GM13976 (cell line): ENCODE data around the gene GALNT5.

Source experiments
- DNase-seq: peaks from one replicate; pipeline ENCODE4 v3.0.0; 2012; ENCODE audit warnings: low spot score
- in situ Hi-C: fragments of 300-500 bp; cut with MboI; formaldehyde crosslinking; loops from one replicate; pipeline ENCODE4 v1.12.0; 2022; ENCODE audit warnings: low sequenced_read_pairs, mixed read lengths, inconsistent platforms; ENCODE audit not compliant: unreplicated experiment
- TF ChIP-seq, protein P1 (sequence below): IDR thresholded peaks from 2 replicates; pipeline ENCODE4 v1.5.1; 2012; ENCODE audit warnings: borderline replicate concordance, mild to moderate bottlenecking; ENCODE audit not compliant: insufficient read depth; ENCODE audit errors: extremely low read depth, missing control alignments, control extremely low read depth

The GALNT5 gene

DNA sequence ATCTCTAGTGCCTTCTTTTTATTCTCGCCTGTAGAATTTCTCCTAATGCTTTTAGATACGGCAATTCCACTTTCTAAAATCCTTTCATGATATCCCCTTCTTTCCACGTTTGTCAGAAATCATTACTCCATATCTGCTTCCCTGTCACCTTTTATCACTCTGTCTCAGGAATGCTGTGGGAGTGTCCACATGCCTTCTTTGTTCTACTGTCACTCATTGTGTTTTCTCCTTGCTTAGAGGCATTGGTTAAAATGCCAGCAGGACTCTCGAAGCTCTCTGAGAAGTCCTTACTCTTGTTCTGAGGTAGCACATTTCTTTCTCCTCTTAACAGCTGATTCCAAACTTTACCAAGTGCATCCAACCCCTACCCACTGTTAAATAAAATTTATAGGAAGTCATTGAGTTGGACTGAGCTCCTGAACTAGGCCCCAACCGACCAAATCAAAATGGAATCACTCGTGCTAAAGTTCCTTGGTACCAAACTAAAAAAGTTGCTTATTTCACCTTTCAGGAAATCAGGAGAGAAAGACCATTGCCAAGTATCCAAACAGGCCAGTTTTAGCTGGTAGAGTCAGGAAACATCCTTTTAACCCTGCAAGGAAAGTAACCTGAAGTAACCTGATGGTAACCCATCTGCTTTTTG lies 10.6 kb upstream of the GALNT5 start:
- DNase-seq, result no peak
- TF ChIP-seq, protein P1, sequence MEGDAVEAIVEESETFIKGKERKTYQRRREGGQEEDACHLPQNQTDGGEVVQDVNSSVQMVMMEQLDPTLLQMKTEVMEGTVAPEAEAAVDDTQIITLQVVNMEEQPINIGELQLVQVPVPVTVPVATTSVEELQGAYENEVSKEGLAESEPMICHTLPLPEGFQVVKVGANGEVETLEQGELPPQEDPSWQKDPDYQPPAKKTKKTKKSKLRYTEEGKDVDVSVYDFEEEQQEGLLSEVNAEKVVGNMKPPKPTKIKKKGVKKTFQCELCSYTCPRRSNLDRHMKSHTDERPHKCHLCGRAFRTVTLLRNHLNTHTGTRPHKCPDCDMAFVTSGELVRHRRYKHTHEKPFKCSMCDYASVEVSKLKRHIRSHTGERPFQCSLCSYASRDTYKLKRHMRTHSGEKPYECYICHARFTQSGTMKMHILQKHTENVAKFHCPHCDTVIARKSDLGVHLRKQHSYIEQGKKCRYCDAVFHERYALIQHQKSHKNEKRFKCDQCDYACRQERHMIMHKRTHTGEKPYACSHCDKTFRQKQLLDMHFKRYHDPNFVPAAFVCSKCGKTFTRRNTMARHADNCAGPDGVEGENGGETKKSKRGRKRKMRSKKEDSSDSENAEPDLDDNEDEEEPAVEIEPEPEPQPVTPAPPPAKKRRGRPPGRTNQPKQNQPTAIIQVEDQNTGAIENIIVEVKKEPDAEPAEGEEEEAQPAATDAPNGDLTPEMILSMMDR, result no peak
- in situ Hi-C loops, result no loop called here

DNA sequence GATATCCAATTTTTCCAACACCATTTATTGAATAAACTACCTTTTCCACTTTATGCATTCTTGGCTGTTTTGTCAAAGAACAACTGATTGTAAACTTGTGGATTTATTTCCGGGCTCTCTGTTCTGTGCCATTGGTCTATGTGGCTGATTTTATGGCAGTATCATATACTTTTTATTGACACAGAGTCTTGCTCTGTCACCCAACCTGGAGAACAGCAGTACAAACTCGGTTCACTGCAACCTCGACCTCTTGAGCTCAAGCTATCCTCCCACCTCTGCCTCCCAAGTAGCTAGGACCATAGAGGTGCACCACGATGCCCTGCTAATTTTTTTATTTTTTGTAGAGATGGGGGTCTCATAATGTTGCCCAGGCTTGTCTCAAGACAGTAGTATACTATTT lies 6.7 kb upstream of the GALNT5 start:
- no peak for DNase-seq
- in situ Hi-C loops, result no loop called here
- TF ChIP-seq, protein P1, result no peak

DNA sequence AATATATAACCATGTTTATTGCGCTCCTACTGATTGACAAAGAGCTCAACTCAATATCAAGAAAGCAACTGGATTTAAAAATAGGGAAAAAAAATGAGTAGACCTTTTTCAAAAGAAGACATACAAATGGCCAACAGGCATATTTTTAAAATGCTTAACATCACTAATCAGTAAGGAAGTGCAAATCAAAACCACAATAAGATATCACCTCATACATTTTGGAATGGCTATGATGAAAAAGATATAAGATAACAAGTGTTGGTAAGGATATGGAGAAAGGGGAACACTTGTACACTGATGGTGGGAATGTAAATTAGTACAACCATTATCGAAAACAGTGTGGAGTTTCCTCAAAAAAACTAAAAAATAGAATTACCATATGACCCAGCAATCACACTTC lies 5.6 kb upstream of the GALNT5 start:
- TF ChIP-seq, protein P1, result no peak
- in situ Hi-C loops, result no loop called here
- DNase-seq, result no peak

DNA sequence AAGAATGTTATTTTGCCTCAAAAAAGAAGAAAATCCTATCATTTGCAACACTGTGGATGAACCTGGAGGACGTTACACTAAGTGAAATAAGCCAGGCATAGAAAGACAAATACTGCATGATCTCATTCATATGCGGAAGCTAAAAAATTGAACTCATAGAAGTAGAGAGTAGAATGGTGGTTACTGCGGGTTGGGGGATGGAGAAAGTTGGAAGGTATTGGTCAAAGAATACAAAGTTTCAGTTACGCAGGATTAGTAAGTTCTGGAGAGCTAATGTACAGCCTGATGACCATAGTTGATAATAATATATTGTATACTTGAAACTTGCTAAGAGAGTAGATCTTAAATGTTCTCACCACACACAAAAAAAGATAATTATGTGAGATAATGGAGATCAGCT lies 5.0 kb upstream of the GALNT5 start:
- in situ Hi-C loops, result no loop called here
- DNase-seq, result no peak
- TF ChIP-seq, protein P1, result no peak

DNA sequence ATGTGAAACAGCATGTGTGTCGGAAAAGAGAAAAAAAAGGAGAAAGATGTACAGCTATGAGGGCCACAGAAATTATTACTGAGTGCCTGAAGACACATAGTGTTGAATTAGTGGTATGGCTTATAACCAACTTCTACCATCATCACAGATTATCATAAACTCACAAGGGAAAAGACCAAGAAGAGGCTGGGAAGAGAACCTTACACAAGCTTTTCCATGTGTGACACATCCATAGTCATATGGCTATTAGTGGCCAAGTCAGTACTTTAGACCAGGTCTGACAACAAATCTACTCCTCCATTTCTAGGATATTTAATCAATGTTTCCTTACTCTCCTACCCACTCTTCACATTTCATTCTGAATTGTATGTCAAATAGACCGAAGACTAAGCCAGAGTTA lies 3.5 kb upstream of the GALNT5 start:
- no peak for DNase-seq
- TF ChIP-seq, protein P1, result no peak
- in situ Hi-C loops, result no loop called here

DNA sequence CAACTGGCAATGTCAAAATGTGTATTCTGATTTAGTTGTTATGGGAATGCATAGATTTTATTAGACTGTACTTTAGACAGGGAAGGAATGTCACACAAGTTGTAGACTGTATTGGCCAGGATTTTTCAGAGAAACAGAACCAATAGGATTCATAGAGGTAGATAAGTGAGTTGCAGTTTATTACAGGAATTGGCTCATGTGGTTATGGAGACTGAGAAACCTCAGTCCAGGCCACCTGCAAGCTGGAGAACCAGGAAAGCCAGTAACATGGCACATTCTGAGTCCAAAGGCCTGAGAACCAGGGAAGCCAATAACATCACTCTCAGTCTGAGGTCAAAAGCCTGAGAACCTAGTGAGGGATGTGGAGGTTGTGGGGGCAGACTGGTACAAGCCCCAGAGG lies 1.8 kb upstream of the GALNT5 start:
- in situ Hi-C loops, result no loop called here
- DNase-seq, result no peak
- TF ChIP-seq, protein P1, result no peak
